Measurements from ENCODE around the gene IDS.
"Not testable (repeated sequence)": the region's sequence is repeated elsewhere in the genome, so short reads cannot be mapped to it uniquely, and the experiment has no call there.

The IDS gene

GRCh38 chrX:149522916-149523315 is 17.8 kb upstream of the IDS start:
- no peak overlapping the region for H3K4me3 ChIP-seq (ENCODE audit: low read depth, low read length)
- DNase-seq (ENCODE audit: low read depth) = no peak
- TF ChIP-seq CTCF (IDR thresholded peaks at IDR 0.05; ENCODE audit: low read depth, low read length, missing control alignments) = no peak

- DNase-seq (ENCODE audit: low read depth) = no peak
- no peak overlapping the region for H3K4me3 ChIP-seq (ENCODE audit: low read depth, low read length)
- TF ChIP-seq CTCF (IDR thresholded peaks at IDR 0.05; ENCODE audit: low read depth, low read length, missing control alignments) = no peak
Measured at GRCh38 chrX:149521438-149521837, 16.3 kb upstream of the IDS start.

GRCh38 chrX:149520636-149521277 is 15.7 kb upstream of the IDS start:
- not testable (repeated sequence) for DNase-seq (ENCODE audit: low read depth); H3K4me3 ChIP-seq (ENCODE audit: low read depth, low read length)

GRCh38 chrX:149518236-149518635 is 13.1 kb upstream of the IDS start:
- H3K4me3 ChIP-seq (ENCODE audit: low read depth, low read length) = no peak overlapping the region
- TF ChIP-seq CTCF (IDR thresholded peaks at IDR 0.05; ENCODE audit: low read depth, low read length, missing control alignments) = no peak
- DNase-seq (ENCODE audit: low read depth) = no peak

GRCh38 chrX:149517308-149517707 is 12.2 kb upstream of the IDS start:
- DNase-seq (ENCODE audit: low read depth) = no peak
- H3K4me3 ChIP-seq (ENCODE audit: low read depth, low read length) = no peak overlapping the region
- no peak for TF ChIP-seq CTCF (IDR thresholded peaks at IDR 0.05; ENCODE audit: low read depth, low read length, missing control alignments)

- TF ChIP-seq CTCF (IDR thresholded peaks at IDR 0.05; ENCODE audit: low read depth, low read length, missing control alignments) = no peak
- no peak for DNase-seq (ENCODE audit: low read depth)
- no peak overlapping the region for H3K4me3 ChIP-seq (ENCODE audit: low read depth, low read length)
Measured at GRCh38 chrX:149516604-149517003, 11.5 kb upstream of the IDS start.

- H3K4me3 ChIP-seq (ENCODE audit: low read depth, low read length) = no peak overlapping the region
- no peak for DNase-seq (ENCODE audit: low read depth)
- TF ChIP-seq CTCF (IDR thresholded peaks at IDR 0.05; ENCODE audit: low read depth, low read length, missing control alignments) = no peak
Measured at GRCh38 chrX:149515954-149516602, 11.0 kb upstream of the IDS start.
